Measurements from ENCODE around the gene SNAPC2. TPM values are rescaled to one million over a fixed set of nuclear protein-coding genes. Genes with fewer than 3 reads are reported as not detected.
A peak's percentile ranks its signal among the peaks of the same experiment; 100 is the strongest.

Gene SNAPC2
- total RNA-seq, 1 donor from 2014 or later = 18.6 TPM

- Mint-ChIP-seq H3K36me3 (ENCODE audit: unreplicated experiment) (no peaks in the 10 kb centered on the region), H3K27ac (ENCODE audit: unreplicated experiment) (peak overlapping the region; percentile 12), H3K9me3 (ENCODE audit: unreplicated experiment) (peaks cover 12% of the 10 kb centered on the region), H3K4me1 (ENCODE audit: low read depth, unreplicated experiment) (peaks cover 10% of the 10 kb centered on the region), H3K4me3 (ENCODE audit: unreplicated experiment) (peak overlapping the region; percentile 86), H3K27me3 (ENCODE audit: unreplicated experiment) (peaks cover 12% of the 10 kb centered on the region)
- TF ChIP-seq, protein P1, sequence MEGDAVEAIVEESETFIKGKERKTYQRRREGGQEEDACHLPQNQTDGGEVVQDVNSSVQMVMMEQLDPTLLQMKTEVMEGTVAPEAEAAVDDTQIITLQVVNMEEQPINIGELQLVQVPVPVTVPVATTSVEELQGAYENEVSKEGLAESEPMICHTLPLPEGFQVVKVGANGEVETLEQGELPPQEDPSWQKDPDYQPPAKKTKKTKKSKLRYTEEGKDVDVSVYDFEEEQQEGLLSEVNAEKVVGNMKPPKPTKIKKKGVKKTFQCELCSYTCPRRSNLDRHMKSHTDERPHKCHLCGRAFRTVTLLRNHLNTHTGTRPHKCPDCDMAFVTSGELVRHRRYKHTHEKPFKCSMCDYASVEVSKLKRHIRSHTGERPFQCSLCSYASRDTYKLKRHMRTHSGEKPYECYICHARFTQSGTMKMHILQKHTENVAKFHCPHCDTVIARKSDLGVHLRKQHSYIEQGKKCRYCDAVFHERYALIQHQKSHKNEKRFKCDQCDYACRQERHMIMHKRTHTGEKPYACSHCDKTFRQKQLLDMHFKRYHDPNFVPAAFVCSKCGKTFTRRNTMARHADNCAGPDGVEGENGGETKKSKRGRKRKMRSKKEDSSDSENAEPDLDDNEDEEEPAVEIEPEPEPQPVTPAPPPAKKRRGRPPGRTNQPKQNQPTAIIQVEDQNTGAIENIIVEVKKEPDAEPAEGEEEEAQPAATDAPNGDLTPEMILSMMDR (IDR thresholded peaks at IDR 0.05; ENCODE audit: partially characterized antibody, unreplicated experiment) = no peak
- DNase-seq = no peak
Measured at GRCh38 chr19:7905268-7905667, 14.9 kb upstream of the SNAPC2 start.

DNA sequence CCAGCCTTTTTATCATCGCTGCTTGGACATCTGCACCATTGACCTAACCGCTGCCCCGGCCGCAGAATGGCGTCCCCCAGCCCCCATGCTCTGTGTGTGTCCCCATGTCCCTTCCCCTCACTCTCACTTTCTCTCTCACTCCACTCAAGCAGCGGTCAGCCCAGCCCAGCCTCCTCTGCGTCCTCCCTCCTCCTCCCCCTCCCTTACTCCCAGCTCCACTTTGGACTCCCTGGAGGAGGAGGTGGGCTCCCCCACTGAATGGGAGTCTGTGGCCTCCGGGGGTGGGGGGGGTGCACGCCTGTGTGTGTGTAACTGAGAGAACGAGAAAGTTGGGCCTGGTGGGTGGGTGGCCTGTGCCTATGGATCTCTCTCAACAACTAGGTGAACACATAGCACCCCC is 14.3 kb upstream of the SNAPC2 start:
- H3K27ac Mint-ChIP-seq (ENCODE audit: unreplicated experiment) = peak overlapping the region; percentile 84
- peaks cover 10% of the 10 kb centered on the region for H3K4me1 Mint-ChIP-seq (ENCODE audit: low read depth, unreplicated experiment)
- no peaks in the 10 kb centered on the region for H3K36me3 Mint-ChIP-seq (ENCODE audit: unreplicated experiment)
- DNase-seq = no peak
- H3K9me3 Mint-ChIP-seq (ENCODE audit: unreplicated experiment) = peaks cover 12% of the 10 kb centered on the region
- peaks cover 10% of the 10 kb centered on the region for H3K27me3 Mint-ChIP-seq (ENCODE audit: unreplicated experiment)
- TF ChIP-seq, protein P1 (IDR thresholded peaks at IDR 0.05; ENCODE audit: partially characterized antibody, unreplicated experiment) = no peak
- H3K4me3 Mint-ChIP-seq (ENCODE audit: unreplicated experiment) = peak overlapping the region; percentile 83

DNA sequence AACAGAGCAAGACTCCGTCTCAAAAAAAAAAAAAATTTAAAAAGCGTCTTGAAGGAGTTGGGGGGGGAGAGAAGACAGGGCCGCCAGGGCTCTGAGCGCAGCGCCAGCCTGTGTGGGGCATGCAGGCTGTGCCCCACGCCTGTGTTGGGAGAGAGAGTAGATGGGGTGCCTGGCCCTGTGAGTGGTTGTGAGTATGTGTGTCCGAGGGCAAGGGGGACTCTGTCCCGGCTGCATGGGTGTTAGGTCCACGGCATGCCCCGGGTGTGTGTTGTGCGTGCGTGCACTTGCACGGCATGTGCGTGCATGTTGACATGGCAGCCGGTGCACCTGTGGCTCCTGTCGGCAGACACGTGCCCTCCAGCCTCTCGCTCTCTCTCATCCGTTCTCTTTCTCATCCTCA is 13.0 kb upstream of the SNAPC2 start:
- Mint-ChIP-seq H3K27ac (ENCODE audit: unreplicated experiment) (no peak overlapping the region), H3K9me3 (ENCODE audit: unreplicated experiment) (peaks cover 12% of the 10 kb centered on the region), H3K4me3 (ENCODE audit: unreplicated experiment) (no peak overlapping the region), H3K36me3 (ENCODE audit: unreplicated experiment) (no peaks in the 10 kb centered on the region), H3K27me3 (ENCODE audit: unreplicated experiment) (peaks cover 10% of the 10 kb centered on the region), H3K4me1 (ENCODE audit: low read depth, unreplicated experiment) (peaks cover 10% of the 10 kb centered on the region)
- TF ChIP-seq, protein P1 (IDR thresholded peaks at IDR 0.05; ENCODE audit: partially characterized antibody, unreplicated experiment) = no peak
- DNase-seq = no peak

- TF ChIP-seq, protein P1 (IDR thresholded peaks at IDR 0.05; ENCODE audit: partially characterized antibody, unreplicated experiment) = no peak
- DNase-seq = no peak
- Mint-ChIP-seq H3K27me3 (ENCODE audit: unreplicated experiment) (peaks cover 10% of the 10 kb centered on the region), H3K36me3 (ENCODE audit: unreplicated experiment) (no peaks in the 10 kb centered on the region), H3K27ac (ENCODE audit: unreplicated experiment) (no peak overlapping the region), H3K4me1 (ENCODE audit: low read depth, unreplicated experiment) (peaks cover 8% of the 10 kb centered on the region), H3K9me3 (ENCODE audit: unreplicated experiment) (peaks cover 12% of the 10 kb centered on the region), H3K4me3 (ENCODE audit: unreplicated experiment) (no peak overlapping the region)
Measured at GRCh38 chr19:7907544-7907943, 12.6 kb upstream of the SNAPC2 start.

GRCh38 chr19:7908078-7908699 is 11.9 kb upstream of the SNAPC2 start:
- H3K36me3 Mint-ChIP-seq (ENCODE audit: unreplicated experiment) = no peaks in the 10 kb centered on the region
- H3K4me1 Mint-ChIP-seq (ENCODE audit: low read depth, unreplicated experiment) = peaks cover 7% of the 10 kb centered on the region
- TF ChIP-seq, protein P1 (IDR thresholded peaks at IDR 0.05; ENCODE audit: partially characterized antibody, unreplicated experiment) = no peak
- H3K27ac Mint-ChIP-seq (ENCODE audit: unreplicated experiment) = no peak overlapping the region
- peaks cover 12% of the 10 kb centered on the region for H3K9me3 Mint-ChIP-seq (ENCODE audit: unreplicated experiment)
- peaks cover 7% of the 10 kb centered on the region for H3K27me3 Mint-ChIP-seq (ENCODE audit: unreplicated experiment)
- H3K4me3 Mint-ChIP-seq (ENCODE audit: unreplicated experiment) = no peak overlapping the region
- DNase-seq = no peak
